Testis (tissue), 2 donors: ENCODE results near the gene RIPPLY1.
A peak's percentile ranks its signal among the peaks of the same experiment; 100 is the strongest.

Experiments used
- POLR2A ChIP-seq: fragments of 450-650 bp; IDR thresholded peaks from one replicate; pipeline ENCODE4 v1.6.1; 2017; ENCODE audit warnings: antibody characterized with exemption, mild to moderate bottlenecking, moderate library complexity
- TF ChIP-seq, protein P1 (sequence below), 3 experiments: fragments of 450-650 bp in 2 of 3; fragments of 200-600 bp in 1 of 3; sonication (generic) in 1 of 3; IDR thresholded peaks; one replicate each; pipeline ENCODE4 v1.5.1; 2016 to 2019; ENCODE audit warnings: antibody characterized with exemption in 3 of 3, mild to moderate bottlenecking in 2 of 3, moderate library complexity in 1 of 3

DNA sequence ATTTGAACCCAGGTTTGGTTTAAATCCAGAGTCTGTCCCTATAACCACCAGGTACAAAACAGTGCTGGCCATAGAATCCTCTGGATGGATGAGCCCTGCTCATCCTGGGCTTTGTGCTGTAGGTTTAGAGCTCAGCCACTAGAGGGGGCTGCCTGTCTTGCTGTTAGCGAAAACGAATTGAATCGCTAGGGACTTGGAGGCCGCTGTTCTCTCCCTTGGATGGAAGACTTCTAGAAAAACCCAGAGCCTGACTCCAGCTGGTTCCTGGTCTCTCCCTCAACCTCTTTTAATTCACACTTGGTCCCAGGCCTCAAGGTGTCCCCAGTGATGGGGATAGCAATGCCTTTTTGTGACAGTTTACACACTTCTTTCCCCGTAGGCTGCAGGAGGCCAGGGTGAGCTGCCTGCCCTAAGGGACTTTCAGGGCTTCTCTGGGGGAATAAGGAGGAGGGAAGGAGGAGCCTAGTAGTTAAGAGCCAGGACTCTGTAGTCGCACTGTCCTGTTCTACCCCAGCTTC is 8.7 kb downstream of the RIPPLY1 start:
- TF ChIP-seq, protein P1, sequence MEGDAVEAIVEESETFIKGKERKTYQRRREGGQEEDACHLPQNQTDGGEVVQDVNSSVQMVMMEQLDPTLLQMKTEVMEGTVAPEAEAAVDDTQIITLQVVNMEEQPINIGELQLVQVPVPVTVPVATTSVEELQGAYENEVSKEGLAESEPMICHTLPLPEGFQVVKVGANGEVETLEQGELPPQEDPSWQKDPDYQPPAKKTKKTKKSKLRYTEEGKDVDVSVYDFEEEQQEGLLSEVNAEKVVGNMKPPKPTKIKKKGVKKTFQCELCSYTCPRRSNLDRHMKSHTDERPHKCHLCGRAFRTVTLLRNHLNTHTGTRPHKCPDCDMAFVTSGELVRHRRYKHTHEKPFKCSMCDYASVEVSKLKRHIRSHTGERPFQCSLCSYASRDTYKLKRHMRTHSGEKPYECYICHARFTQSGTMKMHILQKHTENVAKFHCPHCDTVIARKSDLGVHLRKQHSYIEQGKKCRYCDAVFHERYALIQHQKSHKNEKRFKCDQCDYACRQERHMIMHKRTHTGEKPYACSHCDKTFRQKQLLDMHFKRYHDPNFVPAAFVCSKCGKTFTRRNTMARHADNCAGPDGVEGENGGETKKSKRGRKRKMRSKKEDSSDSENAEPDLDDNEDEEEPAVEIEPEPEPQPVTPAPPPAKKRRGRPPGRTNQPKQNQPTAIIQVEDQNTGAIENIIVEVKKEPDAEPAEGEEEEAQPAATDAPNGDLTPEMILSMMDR (IDR thresholded peaks at IDR 0.05) = peak; percentile 33 to 50 (median 48)
- no peak for TF ChIP-seq POLR2A
